ENCODE results near the gene KTI12.
"Not testable (repeated sequence)": the region's sequence is repeated elsewhere in the genome, so short reads cannot be mapped to it uniquely, and the experiment has no call there.

The KTI12 gene

GRCh38 chr1:52037909-52038308 lies 4.3 kb upstream of the KTI12 start:
- no peak for FAIRE-seq

GRCh38 chr1:52037402-52037814 lies 3.8 kb upstream of the KTI12 start:
- FAIRE-seq: no peak

- FAIRE-seq: no peak
Observed at GRCh38 chr1:52034050-52034384, 407 bp upstream of the KTI12 start.

- FAIRE-seq: no peak
Observed at GRCh38 chr1:52032785-52033131, 852 bp downstream of the KTI12 start.

GRCh38 chr1:52032124-52032784 lies 1.4 kb downstream of the KTI12 start:
- no peak for FAIRE-seq

- not testable (repeated sequence) for FAIRE-seq
Observed at GRCh38 chr1:52028839-52029238, 4.8 kb downstream of the KTI12 start.

GRCh38 chr1:52028328-52028727 lies 5.3 kb downstream of the KTI12 start:
- FAIRE-seq: peak; percentile 64

GRCh38 chr1:52026278-52026677 lies 7.3 kb downstream of the KTI12 start:
- FAIRE-seq: no peak

- no peak for FAIRE-seq
Observed at GRCh38 chr1:52022133-52022532, 11.5 kb downstream of the KTI12 start.

- no peak for FAIRE-seq
Observed at GRCh38 chr1:52008071-52008809, 25.4 kb downstream of the KTI12 start.

- no peak for FAIRE-seq
Observed at GRCh38 chr1:52007215-52008002, 26.2 kb downstream of the KTI12 start.

- FAIRE-seq: not testable (repeated sequence)
Observed at GRCh38 chr1:52006081-52006553, 27.5 kb downstream of the KTI12 start.

- not testable (repeated sequence) for FAIRE-seq
Observed at GRCh38 chr1:52005548-52005947, 28.1 kb downstream of the KTI12 start.

- no peak for FAIRE-seq
Observed at GRCh38 chr1:52003877-52004276, 29.7 kb downstream of the KTI12 start.

- peak; percentile 70 for FAIRE-seq
Observed at GRCh38 chr1:52002038-52002917, 31.3 kb downstream of the KTI12 start.

- no peak for FAIRE-seq
Observed at GRCh38 chr1:51998701-51999100, 34.9 kb downstream of the KTI12 start.

- no peak for FAIRE-seq
Observed at GRCh38 chr1:51997974-51998382, 35.6 kb downstream of the KTI12 start.

- FAIRE-seq: no peak
Observed at GRCh38 chr1:51990478-51990965, 43.1 kb downstream of the KTI12 start, which contains the start of gene RAB3B. TSS of gene RAB3B (minus strand) at chr1:51990700. CDS start at chr1:51977117, 13,583 bp downstream.

- no peak for FAIRE-seq
Observed at GRCh38 chr1:51989582-51990477, 43.8 kb downstream of the KTI12 start.

GRCh38 chr1:51988254-51988653 lies 45.4 kb downstream of the KTI12 start:
- FAIRE-seq: no peak

GRCh38 chr1:51986718-51987117 lies 46.9 kb downstream of the KTI12 start:
- no peak for FAIRE-seq
